ENCODE results near the gene CYP4V2.

GRCh38 chr4:186151499-186151898 lies 39.9 kb upstream of the CYP4V2 start:
- no peak for TF ChIP-seq GATA3 (IDR thresholded peaks at IDR 0.05; ENCODE audit: low read depth, low read length)
- no peak for TF ChIP-seq GATA2 (IDR thresholded peaks at IDR 0.05; ENCODE audit: low read depth, low read length)

Data from SH-SY5Y (cell line).